NCI-H128 (cell line): ENCODE results near the gene CTNS.

ENCODE experiments used
- DNase-seq: peaks from one replicate; lab custom pipeline; 2025; ENCODE audit not compliant: unreplicated experiment; lab: John Stamatoyannopoulos, UW

The CTNS gene

DNA sequence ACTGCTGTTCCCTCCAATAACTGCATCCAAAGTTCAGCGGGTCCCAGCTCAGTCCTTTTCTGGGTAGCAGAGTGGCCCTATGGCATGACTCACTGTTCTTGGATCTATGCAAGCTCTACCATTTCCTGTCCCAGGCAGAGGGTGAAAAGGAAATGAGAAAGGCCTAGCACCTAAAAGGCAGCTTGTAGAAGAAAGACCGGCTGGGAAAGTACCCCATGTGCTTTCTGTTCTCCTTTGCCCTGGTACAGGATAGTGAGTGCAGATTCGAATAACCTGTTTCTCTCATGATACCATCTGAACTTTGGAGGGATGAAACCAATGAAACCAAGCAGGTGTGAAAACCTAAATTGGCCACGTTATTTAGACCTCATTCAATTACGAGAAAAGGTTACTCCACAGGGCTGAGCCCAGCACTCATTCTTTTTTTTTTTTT, 74.4 kb downstream of the CTNS start:
- DNase-seq: no peak
